ENCODE results near the gene RAPGEF6. TPM values are rescaled to one million over a fixed set of nuclear protein-coding genes. Genes with fewer than 3 reads are reported as not detected.

Gene RAPGEF6
- total and polyA plus RNA-seq, 9 of the 15 experiments (the other 6 are each of a cell fraction or from before 2014, with no cell fraction given), result 2.7 to 23.4 (median 12.7) TPM

GRCh38 chr5:131534974-131535373 is 100.1 kb downstream of the RAPGEF6 start:
- H3K36me3 ChIP-seq (ENCODE audit: control insufficient read depth, insufficient read depth, low read length), result peaks cover 19% of the 10 kb centered on the region; the same call in 2 of the 3 replicates
- no peak for TF ChIP-seq POLR2A (conservative IDR thresholded peaks at IDR 0.05)
- TF ChIP-seq NFIX (CRISPR knock-in tag; IDR thresholded peaks at IDR 0.05; ENCODE audit: low read depth), result no peak
- TF ChIP-seq NR1H2 (CRISPR knock-in tag; IDR thresholded peaks at IDR 0.05), result no peak
- no peak for TF ChIP-seq CAMTA2 (CRISPR knock-in tag; conservative IDR thresholded peaks at IDR 0.05)
- 0 out of 2 replicates have a peak, but pooled peaks have one; percentile 34 for TF ChIP-seq JUND (IDR thresholded peaks at IDR 0.05; ENCODE audit: borderline replicate concordance, low read depth, low read length)
- peak; percentile 52; the same call in 1 of the 3 replicates for TF ChIP-seq JUND (tag; IDR thresholded peaks at IDR 0.05; ENCODE audit: borderline replicate concordance, low read depth, low read length)
- no peak for TF ChIP-seq NONO (IDR thresholded peaks at IDR 0.05; ENCODE audit: low read depth in 2 of 2, low read length in 1 of 2)
- TF ChIP-seq ATF7 (IDR thresholded peaks at IDR 0.05), result peak; percentile 81
- TF ChIP-seq ATF3 (IDR thresholded peaks at IDR 0.05), result peak; percentile 90
- no peak for TF ChIP-seq ATF3 (CRISPR knock-in tag; conservative IDR thresholded peaks at IDR 0.05)
- TF ChIP-seq ZNF3 (CRISPR knock-in tag; IDR thresholded peaks at IDR 0.05), result no peak
- TF ChIP-seq ZBTB33 (CRISPR knock-in tag; IDR thresholded peaks at IDR 0.05), result no peak
- TF ChIP-seq SMARCA5 (IDR thresholded peaks at IDR 0.05), result no peak
- no peak for TF ChIP-seq CTCF (IDR thresholded peaks at IDR 0.05 in 2 of 3, conservative IDR thresholded peaks at IDR 0.05 in 1 of 3; ENCODE audit: insufficient read depth in 2 of 3, low read depth in 1 of 3, low read length in 3 of 3)
- DNase-seq (ENCODE audit: extremely low read depth in 1 of 4, low spot score in 3 of 4) (peak in 1 of 4 experiments; percentile 13), FAIRE-seq (peak; percentile 44), ATAC-seq (no peak)
- in situ Hi-C loops (cut with MboI), result no loop called here
- 50% methylated on average over 2 of the region's 2 CpGs for WGBS (ENCODE audit: insufficient coverage, low coverage, missing lambda C conversion rate)
- no peak overlapping the region for H3K4me3 ChIP-seq
- no peaks in the 10 kb centered on the region for H3K27me3 ChIP-seq (ENCODE audit: control insufficient read depth in 2 of 2, insufficient read depth in 2 of 2, low read length in 2 of 2)
- no peaks in the 10 kb centered on the region for H3K9me1 ChIP-seq (ENCODE audit: control insufficient read depth, insufficient read depth, low read length)
- H3K9ac ChIP-seq (ENCODE audit: insufficient read depth in 1 of 2, low read depth in 2 of 2, low read length in 2 of 2), result no peak overlapping the region
- ChIA-PET CTCF (ENCODE audit: low intra/inter-chr PET ratio) (no interaction called here), POLR2A (no interaction called here)
- no peaks in the 10 kb centered on the region; a peak in 1 of 5 replicates for H3K4me1 ChIP-seq (replicated peaks in 1 of 2; ENCODE audit: control insufficient read depth in 2 of 2, insufficient read depth in 2 of 2, low read length in 2 of 2)
- intact Hi-C loops (cut with micrococcal nuclease), result no loop called here
- no peak overlapping the region for H3K27ac ChIP-seq (ENCODE audit: extremely low read depth, low read depth, low read length)
- no peaks in the 10 kb centered on the region for H4K20me1 ChIP-seq (replicated peaks; ENCODE audit: control insufficient read depth, insufficient read depth, low read length)
- no TSS peak for BruUV-seq (replicated peaks)
- no peak overlapping the region for H3K4me2 ChIP-seq (ENCODE audit: insufficient read depth, low read length)
- no peak overlapping the region for H2AFZ ChIP-seq (ENCODE audit: low read depth, low read length)
- H3K9me3 ChIP-seq (replicated peaks; ENCODE audit: control insufficient read depth, insufficient read depth, low read depth, low read length), result no peaks in the 10 kb centered on the region
- H3K79me2 ChIP-seq (ENCODE audit: control insufficient read depth, insufficient read depth, low read length), result peaks cover 7% of the 10 kb centered on the region; the same call in 2 of the 3 replicates

Measured in K562 (cell line).